Measurements from ENCODE around the gene EIF4E1B. TPM values are rescaled to one million over a fixed set of nuclear protein-coding genes. Genes with fewer than 3 reads are reported as not detected.

EIF4E1B gene
- total and polyA plus RNA-seq, 7 donors: 0.36 TPM; not detected in 6

DNA sequence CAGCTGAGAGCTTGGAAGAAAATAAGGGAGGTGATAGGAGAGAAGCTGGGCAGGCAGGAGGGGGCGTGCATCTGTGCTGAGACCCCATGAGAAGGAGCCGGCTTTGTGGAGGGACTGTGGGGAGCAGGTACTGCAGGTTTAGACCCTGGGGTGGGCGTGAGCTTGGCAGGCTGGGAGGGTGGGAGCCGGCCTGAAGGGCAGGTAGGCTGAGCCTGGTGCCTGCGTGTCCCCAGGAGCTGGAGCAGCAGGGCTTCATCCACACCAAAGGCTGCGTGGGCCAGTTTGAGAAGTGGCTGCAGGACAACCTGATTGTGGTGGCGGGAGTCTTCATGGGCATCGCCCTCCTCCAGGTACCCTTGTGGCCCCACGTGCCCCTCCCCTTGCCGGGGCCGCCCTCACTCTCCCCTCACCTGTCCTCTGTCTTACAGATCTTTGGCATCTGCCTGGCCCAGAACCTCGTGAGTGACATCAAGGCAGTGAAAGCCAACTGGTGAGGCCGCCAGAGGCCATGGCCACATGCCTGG lies 26.1 kb downstream of the EIF4E1B start:
- DNase-seq: no peak
- Histone ChIP-seq H3K4me3 (no peak overlapping the region), H3K9me3 (no peaks in the 10 kb centered on the region), H3K27ac (no peak overlapping the region), H3K27me3 (no peaks in the 10 kb centered on the region), H3K36me3 (peaks cover 0 to 45% (median 5%) of the 10 kb centered on the region in 4 donors), H3K4me1 (peaks cover 0 to 17% (median 6%) of the 10 kb centered on the region in 4 donors)
- intact Hi-C loops (cut with DNase I): no loop called here
- TF ChIP-seq, protein P1, sequence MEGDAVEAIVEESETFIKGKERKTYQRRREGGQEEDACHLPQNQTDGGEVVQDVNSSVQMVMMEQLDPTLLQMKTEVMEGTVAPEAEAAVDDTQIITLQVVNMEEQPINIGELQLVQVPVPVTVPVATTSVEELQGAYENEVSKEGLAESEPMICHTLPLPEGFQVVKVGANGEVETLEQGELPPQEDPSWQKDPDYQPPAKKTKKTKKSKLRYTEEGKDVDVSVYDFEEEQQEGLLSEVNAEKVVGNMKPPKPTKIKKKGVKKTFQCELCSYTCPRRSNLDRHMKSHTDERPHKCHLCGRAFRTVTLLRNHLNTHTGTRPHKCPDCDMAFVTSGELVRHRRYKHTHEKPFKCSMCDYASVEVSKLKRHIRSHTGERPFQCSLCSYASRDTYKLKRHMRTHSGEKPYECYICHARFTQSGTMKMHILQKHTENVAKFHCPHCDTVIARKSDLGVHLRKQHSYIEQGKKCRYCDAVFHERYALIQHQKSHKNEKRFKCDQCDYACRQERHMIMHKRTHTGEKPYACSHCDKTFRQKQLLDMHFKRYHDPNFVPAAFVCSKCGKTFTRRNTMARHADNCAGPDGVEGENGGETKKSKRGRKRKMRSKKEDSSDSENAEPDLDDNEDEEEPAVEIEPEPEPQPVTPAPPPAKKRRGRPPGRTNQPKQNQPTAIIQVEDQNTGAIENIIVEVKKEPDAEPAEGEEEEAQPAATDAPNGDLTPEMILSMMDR (IDR thresholded peaks at IDR 0.05): no peak
- no peak for TF ChIP-seq POLR2AphosphoS5 (IDR thresholded peaks at IDR 0.05)
- TF ChIP-seq POLR2A (IDR thresholded peaks at IDR 0.05): no peak
- TF ChIP-seq EP300 (IDR thresholded peaks at IDR 0.05): no peak
- WGBS, 2 donors: 90 to 93% methylated on average over 13 of the region's 13 CpGs

GRCh38 chr5:176658007-176658599 lies 27.6 kb downstream of the EIF4E1B start:
- no peak for TF ChIP-seq POLR2AphosphoS5 (IDR thresholded peaks at IDR 0.05)
- TF ChIP-seq, protein P1 (IDR thresholded peaks at IDR 0.05): peak; percentile 28 to 77 (median 57)
- Histone ChIP-seq H3K27me3 (peaks cover 0 to 6% (median 0%) of the 10 kb centered on the region in 3 donors), H3K4me3 (no peak overlapping the region), H3K4me1 (peaks cover 0 to 17% (median 6%) of the 10 kb centered on the region in 4 donors), H3K36me3 (peaks cover 0 to 41% (median 5%) of the 10 kb centered on the region in 4 donors), H3K27ac (no peak overlapping the region), H3K9me3 (no peaks in the 10 kb centered on the region)
- peak; percentile 82 for DNase-seq
- intact Hi-C loops (cut with DNase I): no loop called here
- 39 to 48% methylated on average over 14 of the region's 14 CpGs for WGBS, 2 donors

GRCh38 chr5:176658817-176659511 lies 28.5 kb downstream of the EIF4E1B start:
- Histone ChIP-seq H3K27me3 (peaks cover 0 to 14% (median 0%) of the 10 kb centered on the region in 3 donors), H3K9me3 (no peaks in the 10 kb centered on the region), H3K36me3 (peaks cover 0 to 32% (median 2%) of the 10 kb centered on the region in 4 donors), H3K27ac (no peak overlapping the region), H3K4me1 (peaks cover 0 to 17% (median 6%) of the 10 kb centered on the region in 4 donors), H3K4me3 (no peak overlapping the region)
- intact Hi-C loops (cut with DNase I): no loop called here
- TF ChIP-seq POLR2AphosphoS5 (IDR thresholded peaks at IDR 0.05) (no peak), EP300 (IDR thresholded peaks at IDR 0.05) (no peak), POLR2A (IDR thresholded peaks at IDR 0.05) (no peak)
- TF ChIP-seq, protein P1 (IDR thresholded peaks at IDR 0.05): no peak
- DNase-seq: no peak
- 18 to 29% methylated on average over 11 of the region's 11 CpGs for WGBS, 2 donors

GRCh38 chr5:176659512-176659839 lies 29.0 kb downstream of the EIF4E1B start:
- no peak for DNase-seq
- 80 to 81% methylated on average over 7 of the region's 7 CpGs for WGBS, 2 donors
- TF ChIP-seq EP300 (IDR thresholded peaks at IDR 0.05) (no peak), POLR2AphosphoS5 (IDR thresholded peaks at IDR 0.05) (no peak), POLR2A (IDR thresholded peaks at IDR 0.05) (no peak)
- TF ChIP-seq, protein P1 (IDR thresholded peaks at IDR 0.05): no peak
- Histone ChIP-seq H3K27me3 (peaks cover 0 to 20% (median 4%) of the 10 kb centered on the region in 3 donors), H3K4me1 (peaks cover 0 to 17% (median 6%) of the 10 kb centered on the region in 4 donors), H3K4me3 (no peak overlapping the region), H3K9me3 (no peaks in the 10 kb centered on the region), H3K27ac (no peak overlapping the region), H3K36me3 (peaks cover 0 to 27% (median 0%) of the 10 kb centered on the region in 4 donors)
- intact Hi-C loops (cut with DNase I): no loop called here
